HG03039 (cell line): Measurements from ENCODE around the gene AFDN.
A peak's percentile ranks its signal among the peaks of the same experiment; 100 is the strongest.

Experiments
- ATAC-seq: cut with Tn5 transposase; IDR thresholded peaks from one replicate; pipeline ENCODE4 v1.9.1; 2021; ENCODE audit warnings: mild to moderate bottlenecking, moderate library complexity; ENCODE audit not compliant: unreplicated experiment

AFDN gene

GRCh38 chr6:167811442-167812087 lies 15.1 kb upstream of the AFDN start:
- ATAC-seq, result no peak

GRCh38 chr6:167812088-167812487 lies 14.6 kb upstream of the AFDN start:
- ATAC-seq, result no peak

GRCh38 chr6:167815296-167815980 lies 11.3 kb upstream of the AFDN start:
- no peak for ATAC-seq

GRCh38 chr6:167817016-167817415 lies 9.7 kb upstream of the AFDN start:
- no peak for ATAC-seq

- no peak for ATAC-seq
Measured at GRCh38 chr6:167817729-167818128, 9.0 kb upstream of the AFDN start.

GRCh38 chr6:167819576-167819975 lies 7.1 kb upstream of the AFDN start:
- no peak for ATAC-seq

- ATAC-seq, result no peak
Measured at GRCh38 chr6:167820681-167821080, 6.0 kb upstream of the AFDN start.

GRCh38 chr6:167824591-167825331 lies 1.9 kb upstream of the AFDN start:
- ATAC-seq, result no peak

GRCh38 chr6:167825332-167826229 lies 1.1 kb upstream of the AFDN start:
- no peak for ATAC-seq

- ATAC-seq, result peak; percentile 82
Measured at GRCh38 chr6:167826230-167826895, 348 bp upstream of the AFDN start.

- peak; percentile 20 for ATAC-seq
Measured at GRCh38 chr6:167827583-167828324, 1.0 kb downstream of the AFDN start.

- ATAC-seq, result no peak
Measured at GRCh38 chr6:167828325-167828956, 1.7 kb downstream of the AFDN start.

- no peak for ATAC-seq
Measured at GRCh38 chr6:167829513-167829912, 2.8 kb downstream of the AFDN start.

GRCh38 chr6:167831281-167831828 lies 4.6 kb downstream of the AFDN start:
- no peak for ATAC-seq

GRCh38 chr6:167832497-167833395 lies 6.0 kb downstream of the AFDN start:
- ATAC-seq, result no peak

- no peak for ATAC-seq
Measured at GRCh38 chr6:167833396-167833763, 6.7 kb downstream of the AFDN start.

GRCh38 chr6:167835260-167835659 lies 8.5 kb downstream of the AFDN start:
- no peak for ATAC-seq

- no peak for ATAC-seq
Measured at GRCh38 chr6:167836721-167837120, 10.0 kb downstream of the AFDN start.
